AG04449 (cell line): Measurements from ENCODE around the gene SEL1L2.
A peak's percentile ranks its signal among the peaks of the same experiment; 100 is the strongest.
"Not testable (repeated sequence)": the region's sequence is repeated elsewhere in the genome, so short reads cannot be mapped to it uniquely, and the experiment has no call there.

Experiments
- CTCF ChIA-PET: fragments of 350-600 bp; formaldehyde crosslinking; extraction: SDS; loops from one replicate; lab custom pipeline; 2021; ENCODE audit warnings: antibody characterized with exemption; lab: Yijun Ruan, JAX
- POLR2A ChIA-PET: fragments of 400-600, 350-600 bp; formaldehyde crosslinking; extraction: SDS; loops from one replicate; lab custom pipeline; 2020; ENCODE audit warnings: antibody characterized with exemption, inconsistent platforms; lab: Yijun Ruan, JAX
- DNase-seq: peaks from one replicate; pipeline ENCODE4 v3.0.0-alpha.2; 2010; ENCODE audit warnings: low read depth, low spot score
- H3K4me3 ChIP-seq: 2 replicates; pipeline ENCODE4 v1.5.1; 2011; ENCODE audit warnings: low read depth, mild to moderate bottlenecking, control low read depth, low read length
- CTCF ChIP-seq: IDR thresholded peaks from one replicate; pipeline ENCODE4 v1.5.1; 2011; ENCODE audit warnings: mild to moderate bottlenecking, moderate library complexity, low read length, control low read depth, inconsistent platforms; ENCODE audit not compliant: insufficient read depth; ENCODE audit errors: missing control alignments

SEL1L2 gene

GRCh38 chr20:14005996-14006395 is 15.6 kb upstream of the SEL1L2 start:
- CTCF ChIA-PET: no interaction called here
- POLR2A ChIA-PET: no interaction called here

GRCh38 chr20:14000917-14001316 is 10.5 kb upstream of the SEL1L2 start:
- POLR2A ChIA-PET: no interaction called here
- no peak overlapping the region for H3K4me3 ChIP-seq
- TF ChIP-seq CTCF: no peak
- CTCF ChIA-PET: no interaction called here
- DNase-seq: no peak

More at GRCh38 chr20:14005996-14006395, 15.6 kb upstream of the SEL1L2 start:
- H3K4me3 ChIP-seq: no peak overlapping the region
- TF ChIP-seq CTCF: no peak
- DNase-seq: no peak

GRCh38 chr20:13996265-13996664 is 5.9 kb upstream of the SEL1L2 start:
- peak overlapping the region; percentile 68 for H3K4me3 ChIP-seq
- TF ChIP-seq CTCF: no peak
- CTCF ChIA-PET: interaction anchor here (1.2 kb wide), 1 partner anchor 58 kb away, joined by 3 read pairs; no protein-coding TSS in a partner anchor
- POLR2A ChIA-PET: interaction anchor here (0.7 kb wide), 1 partner anchor 196 kb away, joined by 3 read pairs; no protein-coding TSS in a partner anchor
- DNase-seq: no peak

- peak overlapping the region; percentile 68 for H3K4me3 ChIP-seq
- ChIA-PET POLR2A (no interaction called here), CTCF (interaction anchor here (1.2 kb wide), 1 partner anchor 58 kb away, joined by 3 read pairs; no protein-coding TSS in a partner anchor)
- no peak for DNase-seq
- TF ChIP-seq CTCF: no peak
Observed at GRCh38 chr20:13995841-13996240, 5.4 kb upstream of the SEL1L2 start.

- CTCF ChIA-PET: interaction anchor here (1.2 kb wide), 1 partner anchor 59 kb away, joined by 3 read pairs; no protein-coding TSS in a partner anchor
- peak; percentile 10 for DNase-seq
- POLR2A ChIA-PET: no interaction called here
- TF ChIP-seq CTCF: no peak
- peak within 1 kb of the TSS; percentile 68 for H3K4me3 ChIP-seq
Observed at GRCh38 chr20:13995086-13995665, 4.8 kb upstream of the SEL1L2 start, which contains the start of gene MACROD2. Gene MACROD2, plus strand, starts transcription at chr20:13995516.

GRCh38 chr20:13991955-13992354 is 1.5 kb upstream of the SEL1L2 start:
- CTCF ChIA-PET, DNase-seq, H3K4me3 ChIP-seq, POLR2A ChIA-PET: not testable (repeated sequence)

GRCh38 chr20:13991311-13991710 is 897 bp upstream of the SEL1L2 start:
- H3K4me3 ChIP-seq: no peak overlapping the region
- DNase-seq: no peak
- CTCF ChIA-PET: no interaction called here
- no peak for TF ChIP-seq CTCF
- POLR2A ChIA-PET: no interaction called here
